H1 (cell line): ENCODE data around the gene DPYSL3. TPM values are rescaled to one million over a fixed set of nuclear protein-coding genes. Genes with fewer than 3 reads are reported as not detected.

ENCODE experiments used
- CTCF ChIA-PET: fragments of 300-600 bp; sonication (Branson Sonifier 250); formaldehyde crosslinking; loops from one replicate; lab custom pipeline; 2021; ENCODE audit not compliant: partially characterized antibody; lab: Charles Lee
- POLR2A ChIA-PET: fragments of 300-600 bp; sonication (Branson Sonifier 250); formaldehyde crosslinking; loops from one replicate; lab custom pipeline; 2021; ENCODE audit warnings: inconsistent platforms; ENCODE audit not compliant: partially characterized antibody; lab: Charles Lee
- DNase-seq, 2 experiments: peaks; one replicate each; pipeline versions ENCODE4 v3.0.0 to v3.0.0-alpha.2; 2010 to 2022; ENCODE audit warnings: low spot score in 2 of 2, low read depth in 1 of 2, mixed read lengths in 1 of 2
- FAIRE-seq: peaks from 2 replicates; lab custom pipeline; 2011; peaks lifted over from hg19 to GRCh38; lab: Jason Lieb, UNC
- H2AFZ ChIP-seq: 2 replicates; pipeline ENCODE4 v1.8.1; 2012; ENCODE audit warnings: low read length, inconsistent platforms
- H2AK5ac ChIP-seq: 2 replicates; pipeline ENCODE4 v1.6.1; 2013; ENCODE audit warnings: low read depth, low read length
- H2BK120ac ChIP-seq: replicated peaks from 2 replicates; pipeline ENCODE3; 2013; ENCODE audit warnings: low read depth, low read length, inconsistent platforms
- H2BK12ac ChIP-seq: 2 replicates; pipeline ENCODE4 v1.6.1; 2013; ENCODE audit warnings: low read depth, low read length
- H2BK15ac ChIP-seq: 2 replicates; pipeline ENCODE4 v1.6.1; 2013; ENCODE audit warnings: low read length
- H2BK20ac ChIP-seq: 2 replicates; pipeline ENCODE4 v1.6.1; 2013; ENCODE audit warnings: low read length
- H2BK5ac ChIP-seq: 2 replicates; pipeline ENCODE4 v1.6.1; 2013; ENCODE audit warnings: low read depth, low read length
- H3K14ac ChIP-seq: 2 replicates; pipeline ENCODE4 v1.6.1; 2013; ENCODE audit warnings: inconsistent platforms; ENCODE audit not compliant: insufficient read length
- H3K18ac ChIP-seq: 2 replicates; pipeline ENCODE4 v1.6.1; 2013; ENCODE audit warnings: low read length; ENCODE audit errors: extremely low read depth
- H3K23ac ChIP-seq: 2 replicates; pipeline ENCODE4 v1.6.1; 2013; ENCODE audit warnings: inconsistent platforms; ENCODE audit not compliant: insufficient read length
- H3K23me2 ChIP-seq: 2 replicates; pipeline ENCODE4 v1.6.1; 2013; ENCODE audit warnings: low read depth, low read length
- H3K27ac ChIP-seq: 2 replicates; pipeline ENCODE4 v1.6.1; 2011; ENCODE audit warnings: low read depth, low read length, inconsistent platforms
- H3K27me3 ChIP-seq, 4 experiments: replicated peaks in 1 of 4; 1 replicate in 1 of 4; 2 replicates in 3 of 4; pipeline versions ENCODE4 v1.6.1 to v1.8.1; 2011 to 2013; ENCODE audit warnings: low read length in 3 of 4, mild to moderate bottlenecking in 3 of 4, inconsistent platforms in 2 of 4, mixed read lengths in 2 of 4, moderate library complexity in 1 of 4; ENCODE audit not compliant: control insufficient read depth in 3 of 4, insufficient read depth in 3 of 4; ENCODE audit errors: extremely low read depth in 1 of 4
- H3K36me3 ChIP-seq, 4 experiments: 2 replicates each; pipeline versions ENCODE4 v1.6.1 to v1.8.1; 2011 to 2013; ENCODE audit warnings: mild to moderate bottlenecking in 4 of 4, low read length in 3 of 4, moderate library complexity in 2 of 4, control low read depth in 1 of 4, inconsistent platforms in 1 of 4; ENCODE audit not compliant: insufficient read depth in 4 of 4, control insufficient read depth in 2 of 4
- H3K4ac ChIP-seq: replicated peaks from 2 replicates; pipeline ENCODE3; 2013; ENCODE audit warnings: low read length, low read depth, mixed read lengths, inconsistent platforms; ENCODE audit not compliant: insufficient read length
- H3K4me1 ChIP-seq, 4 experiments: replicated peaks in 1 of 4; 1 replicate in 1 of 4; 2 replicates in 3 of 4; pipeline versions ENCODE4 v1.6.1 to v1.8.1; 2011 to 2013; ENCODE audit warnings: low read length in 3 of 4, inconsistent platforms in 2 of 4, mixed read lengths in 1 of 4; ENCODE audit not compliant: insufficient read depth in 4 of 4, control insufficient read depth in 3 of 4
- H3K4me2 ChIP-seq, 2 experiments: 2 replicates each; pipeline versions ENCODE4 v1.6.1 to v1.8.1; 2011 to 2013; ENCODE audit warnings: low read depth in 2 of 2, low read length in 2 of 2, control low read depth in 1 of 2, inconsistent platforms in 1 of 2, mild to moderate bottlenecking in 1 of 2; ENCODE audit not compliant: insufficient read depth in 1 of 2
- H3K4me3 ChIP-seq, 4 experiments: fragments of 200-600, 300-600 bp in 1 of 4; sonication (generic), shearing (Covaris generic), sonication (Bioruptor Twin) in 1 of 4; 2 replicates each; pipeline versions ENCODE4 v1.5.1 to v1.8.1; 2011 to 2016; ENCODE audit warnings: low read length in 4 of 4, low read depth in 3 of 4, control low read depth in 2 of 4, inconsistent platforms in 2 of 4, mild to moderate bottlenecking in 2 of 4, mixed read lengths in 1 of 4, moderate library complexity in 1 of 4; ENCODE audit not compliant: insufficient read depth in 2 of 4; ENCODE audit errors: extremely low read depth in 1 of 4
- H3K56ac ChIP-seq: replicated peaks from 2 replicates; pipeline ENCODE3; 2013; ENCODE audit warnings: low read depth, mild to moderate bottlenecking, mixed read lengths, low read length, inconsistent platforms; ENCODE audit not compliant: insufficient read length
- H3K79me1 ChIP-seq: 2 replicates; pipeline ENCODE4 v1.6.1; 2013; ENCODE audit warnings: low read depth, low read length, control low read depth
- H3K79me2 ChIP-seq, 2 experiments: 2 replicates each; pipeline versions ENCODE4 v1.6.1 to v1.8.1; 2012 to 2013; ENCODE audit warnings: low read length in 2 of 2, mild to moderate bottlenecking in 2 of 2, inconsistent platforms in 1 of 2; ENCODE audit not compliant: insufficient read depth in 2 of 2, control insufficient read depth in 1 of 2
- H3K9ac ChIP-seq, 4 experiments: replicated peaks in 1 of 4; 1 replicate in 1 of 4; 2 replicates in 3 of 4; pipeline versions ENCODE4 v1.6.1 to v1.8.1; 2011 to 2013; ENCODE audit warnings: low read depth in 3 of 4, low read length in 3 of 4, control low read depth in 2 of 4, mild to moderate bottlenecking in 2 of 4, moderate library complexity in 2 of 4, inconsistent platforms in 1 of 4; ENCODE audit errors: extremely low read depth in 1 of 4
- H3K9me3 ChIP-seq, 2 experiments: 2 replicates each; pipeline versions ENCODE4 v1.6.1 to v1.8.1; 2012 to 2013; ENCODE audit warnings: mild to moderate bottlenecking in 2 of 2, moderate library complexity in 2 of 2, control low read depth in 1 of 2, inconsistent platforms in 1 of 2, low read depth in 1 of 2, low read length in 1 of 2, mixed read lengths in 1 of 2; ENCODE audit not compliant: insufficient read depth in 2 of 2
- H4K20me1 ChIP-seq, 2 experiments: replicated peaks in 1 of 2; 2 replicates each; pipeline versions ENCODE3 to v1.8.1; 2011 to 2013; ENCODE audit warnings: inconsistent platforms in 2 of 2, low read length in 2 of 2, mild to moderate bottlenecking in 1 of 2; ENCODE audit not compliant: insufficient read depth in 2 of 2, control insufficient read depth in 1 of 2
- H4K5ac ChIP-seq: 2 replicates; pipeline ENCODE4 v1.6.1; 2013; ENCODE audit warnings: low read length, low read depth, mixed read lengths, inconsistent platforms; ENCODE audit not compliant: insufficient read length
- H4K8ac ChIP-seq: 2 replicates; pipeline ENCODE4 v1.8.0; 2013; ENCODE audit warnings: mild to moderate bottlenecking, moderate library complexity, low read length, inconsistent platforms; ENCODE audit not compliant: insufficient read depth; ENCODE audit errors: extremely low read depth
- H4K91ac ChIP-seq: replicated peaks from 2 replicates; pipeline ENCODE3; 2013; ENCODE audit warnings: low read length, mixed read lengths, inconsistent platforms; ENCODE audit not compliant: insufficient read length
- BACH1 ChIP-seq: IDR thresholded peaks from 2 replicates; pipeline ENCODE4 v1.6.1; 2012; ENCODE audit warnings: low read length, improper control_type of control experiment
- GABPA ChIP-seq: IDR thresholded peaks from 2 replicates; pipeline ENCODE4 v1.6.1; 2011; ENCODE audit warnings: mild to moderate bottlenecking, low read length, moderate library complexity, borderline replicate concordance; ENCODE audit not compliant: insufficient read depth
- GTF2F1 ChIP-seq: IDR thresholded peaks from 2 replicates; pipeline ENCODE4 v1.6.1; 2012; ENCODE audit warnings: low read depth, low read length, improper control_type of control experiment, borderline replicate concordance
- SP4 ChIP-seq: IDR thresholded peaks from 2 replicates; pipeline ENCODE4 v1.6.1; 2012; ENCODE audit warnings: low read length, inconsistent platforms
- WGBS, 2 experiments: shearing (Covaris generic) in 1 of 2; methylation state at CpG; one replicate each; pipeline versions ENCODE4 v1.1.6 to v1.1.7; 2013 to 2015; ENCODE audit warnings: low lambda C conversion rate in 2 of 2, mixed read lengths in 2 of 2, inconsistent platforms in 1 of 2, low coverage in 1 of 2, missing lambda C conversion rate in 1 of 2; ENCODE audit not compliant: insufficient replicate concordance in 2 of 2, insufficient coverage in 1 of 2, insufficient read length in 1 of 2; ENCODE audit errors: extremely low coverage in 1 of 2, missing lambda C conversion rate in 1 of 2; 5-methylcytosine and 5-hydroxymethylcytosine counted together
- polyA plus RNA-seq, 7 experiments: library from polyadenylated mRNA; depleted of rRNA in 3 of 7; stranded (reverse) in 5 of 7; unstranded in 2 of 7; fragments of >200 nt in 5 of 7; fragments of 200-250 nt in 2 of 7; gene quantifications; 1 replicate in 5 of 7; 2 replicates in 1 of 7; 4 replicates in 1 of 7; pipeline versions ENCODE4 v1.2.1 to v1.2.3, GENCODE V29; 2011 to 2013; ENCODE audit warnings: missing spikeins in 2 of 7, mixed read lengths in 2 of 7
- total RNA-seq: library from RNA; stranded (reverse); fragmentation: NEBNext Ultra II Directional; extraction: Animal tissue kit (Norgen Biotek cat#: 25700); gene quantifications from 2 replicates; pipeline ENCODE4 v1.2.1, GENCODE V29; 2021

DPYSL3 gene
- total and polyA plus RNA-seq, 2 of the 8 experiments (the other 6 are each of a cell fraction or from before 2014, with no cell fraction given) = 268 to 387 TPM

DNA sequence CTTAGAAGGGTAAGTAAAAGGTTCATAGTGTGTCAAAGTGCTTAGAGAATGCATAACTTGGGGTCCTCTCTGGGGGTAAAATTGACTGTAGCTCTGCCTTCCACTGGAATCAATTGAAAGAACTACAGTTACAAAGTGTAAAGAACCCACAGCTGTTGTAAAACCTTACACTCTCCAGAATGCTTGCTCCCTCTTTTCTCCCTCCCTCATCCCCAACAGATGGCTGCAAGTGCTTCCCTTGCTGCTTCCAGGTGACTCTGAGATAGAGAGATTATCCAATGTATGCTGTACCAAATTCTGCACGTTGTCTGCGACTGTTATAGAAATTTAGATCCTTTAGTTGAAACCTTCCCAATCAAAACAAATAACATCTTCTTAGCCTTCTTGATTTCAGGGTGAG is 149.1 kb downstream of the DPYSL3 start:
- TF ChIP-seq GTF2F1 (no peak), BACH1 (no peak), SP4 (no peak), GABPA (no peak)
- H2AK5ac ChIP-seq = no peak overlapping the region
- H3K79me2 ChIP-seq = no peaks in the 10 kb centered on the region
- no peak overlapping the region for H4K8ac ChIP-seq
- H3K27me3 ChIP-seq = no peaks in the 10 kb centered on the region
- H2BK12ac ChIP-seq = no peak overlapping the region
- no peak overlapping the region for H3K4me2 ChIP-seq
- no peak overlapping the region for H3K14ac ChIP-seq
- no peak overlapping the region for H3K27ac ChIP-seq
- H4K5ac ChIP-seq = no peak overlapping the region
- H3K18ac ChIP-seq = no peak overlapping the region
- H2BK5ac ChIP-seq = no peak overlapping the region
- no peak overlapping the region for H3K9ac ChIP-seq
- no peaks in the 10 kb centered on the region for H3K79me1 ChIP-seq
- H2BK120ac ChIP-seq = no peak overlapping the region
- ChIA-PET POLR2A (no interaction called here), CTCF (interaction anchor here (0.8 to 1.0 kb wide), 2 partner anchors 9 to 137 kb away, joined by 4 to 5 read pairs; no protein-coding TSS in a partner anchor)
- no peak overlapping the region for H4K91ac ChIP-seq
- H4K20me1 ChIP-seq = no peaks in the 10 kb centered on the region
- H3K4ac ChIP-seq = no peak overlapping the region
- 81% methylated on average over 2 of the region's 2 CpGs; no CpG with 5 or more reads in 1 of the 2 experiments for WGBS, 2 experiments
- no peak overlapping the region for H2AFZ ChIP-seq
- no peak for DNase-seq
- H3K9me3 ChIP-seq = no peaks in the 10 kb centered on the region
- H3K4me3 ChIP-seq = no peak overlapping the region
- no peaks in the 10 kb centered on the region for H3K23me2 ChIP-seq
- no peaks in the 10 kb centered on the region for H3K4me1 ChIP-seq
- H2BK20ac ChIP-seq = no peak overlapping the region
- no peak overlapping the region for H3K56ac ChIP-seq
- FAIRE-seq = no peak
- no peak overlapping the region for H3K23ac ChIP-seq
- no peaks in the 10 kb centered on the region for H3K36me3 ChIP-seq
- no peak overlapping the region for H2BK15ac ChIP-seq
